HL-60 (cell line): ENCODE measurements around the gene SFT2D3.

Experiments used
- DNase-seq, 2 experiments: peaks; one replicate each; pipeline ENCODE4 v3.0.0-alpha.2; 2010 to 2020; ENCODE audit warnings: low read depth in 1 of 2, low spot score in 1 of 2
- H3K27ac ChIP-seq: fragments of 250-450 bp; sonication (Bioruptor Pico); replicated peaks from 2 replicates; pipeline ENCODE4 v1.5.1; 2020; ENCODE audit warnings: mild to moderate bottlenecking, moderate library complexity
- H3K27me3 ChIP-seq: fragments of 250-450 bp; sonication (Bioruptor Pico); 2 replicates; pipeline ENCODE4 v1.5.1; 2021; ENCODE audit warnings: mild to moderate bottlenecking, moderate library complexity; ENCODE audit not compliant: insufficient read depth, poor library complexity, severe bottlenecking
- H3K4me3 ChIP-seq: replicated peaks from 2 replicates; pipeline ENCODE4 v1.5.1; 2011; ENCODE audit warnings: mild to moderate bottlenecking, control low read depth, low read length; ENCODE audit not compliant: insufficient read depth
- CTCF ChIP-seq: IDR thresholded peaks from one replicate; pipeline ENCODE4 v1.5.1; 2011; ENCODE audit warnings: low read length, control low read depth, inconsistent platforms; ENCODE audit not compliant: insufficient read depth
- GABPA ChIP-seq: IDR thresholded peaks from 2 replicates; pipeline ENCODE4 v1.6.1; 2012; ENCODE audit warnings: low read depth
- POLR2AphosphoS5 ChIP-seq: IDR thresholded peaks from 2 replicates; pipeline ENCODE4 v1.6.1; 2012; ENCODE audit warnings: low read depth
- SPI1 ChIP-seq: IDR thresholded peaks from 2 replicates; pipeline ENCODE4 v1.6.1; 2012; ENCODE audit warnings: low read depth, mild to moderate bottlenecking, borderline replicate concordance
- TF ChIP-seq, protein P1 (sequence below): IDR thresholded peaks from 2 replicates; pipeline ENCODE4 v1.6.1; 2012; ENCODE audit warnings: low read depth; ENCODE audit not compliant: insufficient replicate concordance

Gene SFT2D3

GRCh38 chr2:127664065-127664894 is 37.0 kb upstream of the SFT2D3 start:
- no peak overlapping the region for H3K27ac ChIP-seq
- DNase-seq = no peak
- H3K4me3 ChIP-seq = no peak overlapping the region
- TF ChIP-seq CTCF = no peak
- no peak for TF ChIP-seq GABPA
- TF ChIP-seq POLR2AphosphoS5 = no peak
- TF ChIP-seq, protein P1, sequence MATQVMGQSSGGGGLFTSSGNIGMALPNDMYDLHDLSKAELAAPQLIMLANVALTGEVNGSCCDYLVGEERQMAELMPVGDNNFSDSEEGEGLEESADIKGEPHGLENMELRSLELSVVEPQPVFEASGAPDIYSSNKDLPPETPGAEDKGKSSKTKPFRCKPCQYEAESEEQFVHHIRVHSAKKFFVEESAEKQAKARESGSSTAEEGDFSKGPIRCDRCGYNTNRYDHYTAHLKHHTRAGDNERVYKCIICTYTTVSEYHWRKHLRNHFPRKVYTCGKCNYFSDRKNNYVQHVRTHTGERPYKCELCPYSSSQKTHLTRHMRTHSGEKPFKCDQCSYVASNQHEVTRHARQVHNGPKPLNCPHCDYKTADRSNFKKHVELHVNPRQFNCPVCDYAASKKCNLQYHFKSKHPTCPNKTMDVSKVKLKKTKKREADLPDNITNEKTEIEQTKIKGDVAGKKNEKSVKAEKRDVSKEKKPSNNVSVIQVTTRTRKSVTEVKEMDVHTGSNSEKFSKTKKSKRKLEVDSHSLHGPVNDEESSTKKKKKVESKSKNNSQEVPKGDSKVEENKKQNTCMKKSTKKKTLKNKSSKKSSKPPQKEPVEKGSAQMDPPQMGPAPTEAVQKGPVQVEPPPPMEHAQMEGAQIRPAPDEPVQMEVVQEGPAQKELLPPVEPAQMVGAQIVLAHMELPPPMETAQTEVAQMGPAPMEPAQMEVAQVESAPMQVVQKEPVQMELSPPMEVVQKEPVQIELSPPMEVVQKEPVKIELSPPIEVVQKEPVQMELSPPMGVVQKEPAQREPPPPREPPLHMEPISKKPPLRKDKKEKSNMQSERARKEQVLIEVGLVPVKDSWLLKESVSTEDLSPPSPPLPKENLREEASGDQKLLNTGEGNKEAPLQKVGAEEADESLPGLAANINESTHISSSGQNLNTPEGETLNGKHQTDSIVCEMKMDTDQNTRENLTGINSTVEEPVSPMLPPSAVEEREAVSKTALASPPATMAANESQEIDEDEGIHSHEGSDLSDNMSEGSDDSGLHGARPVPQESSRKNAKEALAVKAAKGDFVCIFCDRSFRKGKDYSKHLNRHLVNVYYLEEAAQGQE = no peak
- no peak for TF ChIP-seq SPI1
- peaks cover 11% of the 10 kb centered on the region for H3K27me3 ChIP-seq

- H3K27me3 ChIP-seq = peaks cover 11% of the 10 kb centered on the region
- TF ChIP-seq POLR2AphosphoS5 (no peak), SPI1 (no peak), CTCF (no peak), GABPA (no peak)
- TF ChIP-seq, protein P1 = no peak
- no peak overlapping the region for H3K4me3 ChIP-seq
- no peak overlapping the region for H3K27ac ChIP-seq
- no peak for DNase-seq
These were observed 36.4 kb upstream of the SFT2D3 start for GRCh38 chr2:127664895-127665225.

GRCh38 chr2:127665267-127665893 is 35.9 kb upstream of the SFT2D3 start:
- Histone ChIP-seq H3K27me3 (peaks cover 11% of the 10 kb centered on the region), H3K4me3 (no peak overlapping the region), H3K27ac (no peak overlapping the region)
- no peak for TF ChIP-seq POLR2AphosphoS5
- no peak for TF ChIP-seq SPI1
- no peak for DNase-seq

- DNase-seq = no peak
- TF ChIP-seq GABPA (no peak), SPI1 (no peak), POLR2AphosphoS5 (no peak), CTCF (no peak)
- TF ChIP-seq, protein P1 = no peak
- peaks cover 22% of the 10 kb centered on the region for H3K27me3 ChIP-seq
- no peak overlapping the region for H3K27ac ChIP-seq
- H3K4me3 ChIP-seq = no peak overlapping the region
These were observed 32.2 kb upstream of the SFT2D3 start for GRCh38 chr2:127669056-127669455.
